HG03135 (cell line): ENCODE measurements around the gene ZBTB14.
A peak's percentile ranks its signal among the peaks of the same experiment; 100 is the strongest.

Source experiments
- ATAC-seq: cut with Tn5 transposase; IDR thresholded peaks from one replicate; pipeline ENCODE4 v1.9.1; 2021; ENCODE audit warnings: mild to moderate bottlenecking, moderate library complexity; ENCODE audit not compliant: unreplicated experiment

The ZBTB14 gene

DNA sequence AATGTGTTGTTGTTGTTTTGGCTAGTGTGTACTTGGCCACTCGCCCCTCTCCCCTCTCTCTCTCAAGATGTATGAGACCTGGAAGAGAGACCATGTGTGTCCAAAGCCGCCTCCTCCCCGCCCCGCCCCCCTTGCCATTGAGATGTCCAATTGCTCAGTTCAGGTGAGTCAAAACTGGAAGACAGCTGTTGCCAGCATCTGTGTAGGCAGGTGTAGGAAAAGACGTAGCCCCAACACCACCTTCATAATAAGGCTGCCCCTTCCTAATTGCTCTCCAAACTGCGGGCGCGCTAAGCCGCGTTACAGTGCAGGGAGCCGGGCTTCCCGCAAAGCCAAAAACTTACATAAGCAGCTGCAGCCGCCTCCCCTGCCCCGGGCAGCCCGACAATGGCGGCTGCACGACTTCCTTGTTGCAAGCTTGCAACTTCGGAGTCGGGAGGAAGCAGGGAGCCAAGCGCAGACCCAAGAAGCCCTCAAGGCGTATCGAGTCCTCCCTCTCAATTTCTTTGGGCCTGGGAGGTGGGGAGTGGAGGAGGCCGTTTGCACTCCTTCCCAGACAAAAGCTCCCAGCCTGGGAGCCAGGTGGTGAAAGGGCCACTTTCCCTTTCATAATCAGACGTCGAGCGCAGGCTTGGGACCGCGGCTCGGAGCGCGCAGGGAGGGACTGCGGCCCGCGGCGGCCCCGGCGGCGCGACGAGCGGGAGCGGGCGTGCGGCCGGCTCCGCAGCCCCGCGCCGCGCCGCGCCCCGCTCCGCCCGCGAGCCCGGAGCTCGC, 882 bp downstream of the ZBTB14 start:
- ATAC-seq: peak; percentile 30

GRCh38 chr18:5294113-5294456, 1.4 kb downstream of the ZBTB14 start:
- ATAC-seq: no peak

DNA sequence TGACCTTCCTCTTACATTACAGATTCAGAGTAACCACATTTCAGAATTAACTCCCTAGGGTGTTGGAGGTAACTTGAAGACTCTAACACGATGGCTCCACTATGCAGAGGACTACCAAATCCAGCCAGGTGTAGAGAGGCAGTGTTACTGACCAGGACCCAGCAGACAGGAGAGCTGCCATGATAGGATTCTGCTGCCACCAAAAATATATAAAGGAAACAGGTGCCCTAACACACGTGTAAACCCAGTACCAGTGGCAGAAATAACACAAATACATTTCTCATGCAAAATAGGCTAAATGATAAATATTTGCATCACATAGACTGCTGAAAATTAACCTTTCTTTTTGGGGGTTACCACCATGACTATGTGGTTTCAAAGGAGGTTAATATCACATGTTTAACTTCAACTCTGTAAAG, 7.0 kb downstream of the ZBTB14 start:
- peak; percentile 69 for ATAC-seq

- ATAC-seq: no peak
These were observed 7.7 kb downstream of the ZBTB14 start for GRCh38 chr18:5287854-5288253.

DNA sequence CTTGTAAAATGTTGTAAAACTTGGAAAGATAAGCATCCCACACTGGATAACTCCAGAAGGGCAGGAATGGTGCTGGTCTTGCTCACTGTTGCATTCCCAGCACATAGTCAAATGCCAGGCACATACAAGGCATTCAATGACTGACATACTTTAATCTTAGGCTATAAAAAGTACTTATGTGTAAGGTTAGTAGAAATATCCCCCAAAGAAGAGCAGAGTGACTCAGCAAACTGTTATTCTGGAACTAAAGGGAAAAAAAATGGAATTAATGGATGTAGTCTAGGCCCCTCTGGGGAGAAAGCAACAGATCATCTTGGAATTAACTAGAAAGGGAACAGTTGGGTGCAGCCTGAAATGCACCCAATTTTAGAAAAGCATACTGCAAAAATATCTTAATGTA, 9.0 kb downstream of the ZBTB14 start:
- no peak for ATAC-seq

DNA sequence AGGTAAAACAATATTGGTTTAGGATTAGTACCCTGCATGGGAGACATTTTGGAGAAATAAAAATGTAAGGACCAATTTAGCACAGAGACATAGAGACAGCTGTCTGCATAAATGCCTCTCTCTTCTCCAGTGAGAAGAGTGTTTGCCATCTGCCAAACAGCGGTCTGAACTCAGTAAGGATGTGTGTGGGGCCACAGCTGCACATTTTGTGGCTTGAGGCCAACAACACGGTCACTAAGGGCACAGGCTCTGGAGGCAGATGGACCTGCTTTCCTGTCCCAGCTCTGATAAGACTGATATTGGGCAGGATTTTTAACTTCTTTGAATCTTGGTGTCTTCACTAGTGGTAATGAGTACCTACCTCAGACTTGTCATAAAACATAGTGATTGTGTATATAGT, 10.2 kb downstream of the ZBTB14 start:
- ATAC-seq: no peak

DNA sequence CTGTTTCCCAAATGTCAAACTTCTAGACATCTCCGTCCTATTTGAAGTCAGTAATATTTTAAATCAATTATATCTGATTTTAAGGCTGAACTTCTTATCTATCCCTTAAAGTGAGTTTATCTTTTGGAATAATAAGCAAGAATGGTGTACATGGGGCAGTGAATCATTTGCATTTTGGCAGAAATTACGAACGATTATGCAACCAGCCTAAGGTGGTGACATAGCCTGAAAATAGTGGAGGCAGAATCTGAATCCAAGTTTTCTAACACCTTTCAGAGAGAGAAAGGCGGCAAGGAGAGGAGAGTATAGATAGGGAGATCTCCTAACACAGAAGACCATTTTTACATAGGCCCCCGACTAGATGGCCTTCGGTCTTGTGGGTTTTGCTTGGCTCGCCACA, 10.7 kb downstream of the ZBTB14 start:
- no peak for ATAC-seq

DNA sequence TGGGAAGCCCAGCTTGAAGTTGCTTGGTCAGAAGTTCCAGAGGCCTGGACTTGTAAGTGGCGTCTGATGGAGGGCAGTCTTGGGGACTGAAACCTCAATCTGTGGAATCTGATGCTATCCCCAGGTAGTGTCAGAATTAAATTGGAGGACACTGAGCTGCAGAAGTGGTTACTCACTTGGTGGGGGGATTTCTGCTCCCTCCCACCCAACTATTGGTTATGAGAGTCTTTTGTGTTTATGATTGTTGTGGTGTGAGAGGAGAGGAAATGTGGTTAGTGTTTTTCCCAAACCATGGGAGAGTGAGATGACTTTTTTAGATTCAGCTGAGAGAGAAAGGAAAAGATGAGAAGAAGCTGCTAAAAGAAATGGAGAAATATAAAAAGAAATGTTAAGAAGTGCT, 12.8 kb downstream of the ZBTB14 start:
- ATAC-seq: no peak

DNA sequence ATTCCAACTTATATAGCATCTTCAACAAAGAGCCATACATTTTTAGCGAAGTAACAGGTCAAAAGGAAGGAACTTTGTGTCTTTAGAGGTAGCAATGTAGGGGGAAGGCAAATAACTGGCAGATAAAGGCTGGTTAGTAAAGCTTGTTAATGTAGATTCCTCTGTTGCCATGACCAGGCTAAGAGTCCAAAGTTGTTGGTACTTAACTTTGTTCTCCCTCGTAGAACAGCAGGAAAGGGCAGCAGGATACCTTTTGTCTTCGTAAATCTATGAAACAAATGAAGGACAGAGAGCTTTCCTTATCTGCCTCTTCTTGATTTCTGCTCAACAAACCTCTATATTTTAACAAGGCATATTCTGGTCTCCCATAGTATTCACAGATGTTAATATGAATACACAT, 18.6 kb downstream of the ZBTB14 start:
- ATAC-seq: no peak

- no peak for ATAC-seq
These were observed 19.7 kb downstream of the ZBTB14 start for GRCh38 chr18:5275872-5276271.

GRCh38 chr18:5268874-5269273, 26.7 kb downstream of the ZBTB14 start:
- ATAC-seq: no peak

- ATAC-seq: no peak
These were observed 28.8 kb downstream of the ZBTB14 start for GRCh38 chr18:5266721-5267120.

- ATAC-seq: no peak
These were observed 41.6 kb downstream of the ZBTB14 start for GRCh38 chr18:5253910-5254309.

DNA sequence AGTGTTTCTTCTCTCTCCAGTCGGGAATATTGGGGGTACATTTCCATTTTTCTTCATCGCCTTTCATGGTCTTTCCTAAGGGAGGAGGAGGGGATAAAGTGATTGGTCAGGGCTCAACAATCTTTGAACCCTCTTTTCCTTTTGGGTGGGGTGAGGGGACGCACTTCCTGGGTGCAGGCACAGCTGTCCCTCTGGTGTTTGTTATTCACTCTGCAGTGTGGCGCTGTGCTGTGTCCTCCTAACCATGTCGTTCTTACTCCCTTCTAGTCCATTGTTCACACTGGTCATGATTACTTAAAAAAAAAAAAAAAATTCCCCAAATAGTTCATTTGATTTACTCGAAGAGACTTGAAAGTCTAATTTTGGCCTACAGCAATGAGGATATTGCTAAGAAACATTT, 44.4 kb downstream of the ZBTB14 start:
- no peak for ATAC-seq

- ATAC-seq: no peak
These were observed 44.9 kb downstream of the ZBTB14 start for GRCh38 chr18:5250603-5251002.

DNA sequence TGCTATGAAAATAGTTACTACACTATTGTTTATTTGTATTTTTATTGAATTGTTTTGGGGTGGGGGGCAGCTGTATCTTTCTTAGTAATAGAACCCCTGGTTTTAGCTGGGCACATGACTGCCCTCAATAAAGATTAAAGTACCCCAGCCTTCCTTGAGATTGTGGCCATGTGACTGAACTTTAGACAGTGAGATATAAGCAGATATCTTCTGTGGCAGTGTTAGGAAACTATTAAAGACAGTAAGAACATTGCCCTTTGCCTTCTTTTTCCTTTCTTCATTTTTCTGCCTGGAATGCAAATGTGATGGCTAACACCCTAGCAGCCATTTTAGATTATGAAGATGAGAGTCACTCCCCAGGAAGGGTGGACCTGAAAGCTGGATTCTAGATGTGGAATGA, 50.6 kb downstream of the ZBTB14 start:
- no peak for ATAC-seq

DNA sequence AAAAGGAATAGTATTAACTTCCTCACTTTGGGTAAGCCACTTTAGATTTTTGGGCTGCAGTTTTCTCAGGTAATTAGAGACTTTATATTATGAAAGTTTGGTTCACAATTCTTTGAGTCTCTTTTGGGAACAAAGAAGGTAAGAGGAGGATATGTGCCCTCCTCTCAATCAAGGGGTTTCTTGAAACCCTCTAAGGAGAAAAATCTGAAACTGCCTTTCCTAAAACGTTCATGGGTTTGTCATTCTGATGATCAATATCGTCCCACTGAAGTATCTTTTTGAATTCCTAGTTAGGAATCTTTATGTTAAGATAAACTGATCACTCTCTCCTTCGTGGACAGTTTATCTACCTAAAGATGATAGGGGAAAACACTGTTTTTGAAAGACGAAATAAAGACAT, 56.1 kb downstream of the ZBTB14 start:
- no peak for ATAC-seq
